Large intestine (tissue), 3 donors: ENCODE results near the gene NCCRP1. TPM values are rescaled to one million over a fixed set of nuclear protein-coding genes. Genes with fewer than 3 reads are reported as not detected.

ENCODE experiments used
- DNase-seq, 2 donors: peaks; one replicate each; pipeline versions ENCODE4 v3.0.0 to v3.0.0-alpha.2; 2013
- H3K27ac ChIP-seq: one replicate; pipeline ENCODE4 v1.5.1; 2013; ENCODE audit warnings: low read length
- H3K27me3 ChIP-seq: 2 replicates; pipeline ENCODE4 v1.6.1; 2013; ENCODE audit warnings: low read length; ENCODE audit not compliant: control insufficient read depth, insufficient read depth
- H3K36me3 ChIP-seq: 2 replicates; pipeline ENCODE4 v1.6.1; 2013; ENCODE audit warnings: low read length; ENCODE audit not compliant: control insufficient read depth, insufficient read depth
- H3K4me1 ChIP-seq: one replicate; pipeline ENCODE4 v1.6.1; 2013; ENCODE audit warnings: low read length; ENCODE audit not compliant: control insufficient read depth, insufficient read depth
- H3K4me3 ChIP-seq: one replicate; pipeline ENCODE4 v1.5.1; 2013; ENCODE audit warnings: low read length
- H3K9me3 ChIP-seq: one replicate; pipeline ENCODE4 v1.6.1; 2013; ENCODE audit warnings: mild to moderate bottlenecking, low read depth, low read length, moderate library complexity; ENCODE audit not compliant: control insufficient read depth
- WGBS: methylation state at CpG from one replicate; pipeline ENCODE4 v1.1.5; 2013; ENCODE audit warnings: low lambda C conversion rate; ENCODE audit not compliant: insufficient coverage; 5-methylcytosine and 5-hydroxymethylcytosine counted together
- polyA plus RNA-seq: library from polyadenylated mRNA; unstranded; fragments of 120-200 nt; gene quantifications from one replicate; pipeline ENCODE4 v1.2.1, GENCODE V29; 2013

Gene NCCRP1
- polyA plus RNA-seq, 1 donor: 0.33 TPM

- Histone ChIP-seq H3K4me1 (no peaks in the 10 kb centered on the region), H3K27me3 (no peaks in the 10 kb centered on the region), H3K36me3 (peaks cover 87% of the 10 kb centered on the region), H3K9me3 (no peaks in the 10 kb centered on the region), H3K27ac (no peak overlapping the region), H3K4me3 (no peak overlapping the region)
- WGBS: no CpG with 5 or more reads among the region's 45 CpGs
- DNase-seq: no peak
Measured at GRCh38 chr19:39172700-39173501, 23.9 kb upstream of the NCCRP1 start.

GRCh38 chr19:39173502-39173991 lies 23.2 kb upstream of the NCCRP1 start:
- H3K27ac ChIP-seq: no peak overlapping the region
- H3K27me3 ChIP-seq: no peaks in the 10 kb centered on the region
- DNase-seq: no peak
- H3K9me3 ChIP-seq: no peaks in the 10 kb centered on the region
- H3K4me1 ChIP-seq: no peaks in the 10 kb centered on the region
- no peak overlapping the region for H3K4me3 ChIP-seq
- WGBS: no CpG with 5 or more reads among the region's 25 CpGs
- H3K36me3 ChIP-seq: peaks cover 91% of the 10 kb centered on the region

GRCh38 chr19:39174142-39174541 lies 22.6 kb upstream of the NCCRP1 start:
- WGBS: no CpG with 5 or more reads among the region's 16 CpGs
- no peak for DNase-seq
- Histone ChIP-seq H3K9me3 (no peaks in the 10 kb centered on the region), H3K4me3 (no peak overlapping the region), H3K27ac (no peak overlapping the region), H3K36me3 (peaks cover 92% of the 10 kb centered on the region), H3K27me3 (no peaks in the 10 kb centered on the region), H3K4me1 (no peaks in the 10 kb centered on the region)

GRCh38 chr19:39174558-39175544 lies 21.9 kb upstream of the NCCRP1 start:
- no CpG with 5 or more reads among the region's 43 CpGs for WGBS
- no peaks in the 10 kb centered on the region for H3K4me1 ChIP-seq
- no peak overlapping the region for H3K27ac ChIP-seq
- no peak for DNase-seq
- peaks cover 93% of the 10 kb centered on the region for H3K36me3 ChIP-seq
- H3K9me3 ChIP-seq: no peaks in the 10 kb centered on the region
- no peak overlapping the region for H3K4me3 ChIP-seq
- no peaks in the 10 kb centered on the region for H3K27me3 ChIP-seq

GRCh38 chr19:39175564-39175963 lies 21.2 kb upstream of the NCCRP1 start:
- H3K9me3 ChIP-seq: no peaks in the 10 kb centered on the region
- peaks cover 89% of the 10 kb centered on the region for H3K36me3 ChIP-seq
- no peak for DNase-seq
- H3K4me3 ChIP-seq: no peak overlapping the region
- H3K4me1 ChIP-seq: no peaks in the 10 kb centered on the region
- no peak overlapping the region for H3K27ac ChIP-seq
- no CpG with 5 or more reads among the region's 7 CpGs for WGBS
- H3K27me3 ChIP-seq: no peaks in the 10 kb centered on the region

- no peaks in the 10 kb centered on the region for H3K27me3 ChIP-seq
- no peak overlapping the region for H3K27ac ChIP-seq
- H3K9me3 ChIP-seq: no peaks in the 10 kb centered on the region
- no peaks in the 10 kb centered on the region for H3K4me1 ChIP-seq
- no peak for DNase-seq
- no peak overlapping the region for H3K4me3 ChIP-seq
- WGBS: no CpG with 5 or more reads among the region's 10 CpGs
- peaks cover 83% of the 10 kb centered on the region for H3K36me3 ChIP-seq
Measured at GRCh38 chr19:39177110-39177699, 19.6 kb upstream of the NCCRP1 start.

GRCh38 chr19:39177736-39178135 lies 19.0 kb upstream of the NCCRP1 start:
- DNase-seq: no peak
- peaks cover 77% of the 10 kb centered on the region for H3K36me3 ChIP-seq
- no CpG with 5 or more reads among the region's 11 CpGs for WGBS

GRCh38 chr19:39178296-39179006 lies 18.3 kb upstream of the NCCRP1 start:
- Histone ChIP-seq H3K4me3 (no peak overlapping the region), H3K36me3 (peaks cover 70% of the 10 kb centered on the region), H3K9me3 (no peaks in the 10 kb centered on the region), H3K4me1 (no peaks in the 10 kb centered on the region), H3K27me3 (no peaks in the 10 kb centered on the region), H3K27ac (no peak overlapping the region)
- WGBS: no CpG with 5 or more reads among the region's 30 CpGs
- DNase-seq: no peak

More at GRCh38 chr19:39177736-39178135, 19.0 kb upstream of the NCCRP1 start:
- no peaks in the 10 kb centered on the region for H3K27me3 ChIP-seq
- H3K27ac ChIP-seq: no peak overlapping the region
- H3K9me3 ChIP-seq: no peaks in the 10 kb centered on the region
- no peaks in the 10 kb centered on the region for H3K4me1 ChIP-seq
- H3K4me3 ChIP-seq: no peak overlapping the region

- no peaks in the 10 kb centered on the region for H3K4me1 ChIP-seq
- no peaks in the 10 kb centered on the region for H3K27me3 ChIP-seq
- H3K9me3 ChIP-seq: no peaks in the 10 kb centered on the region
- H3K36me3 ChIP-seq: peaks cover 58% of the 10 kb centered on the region
- no CpG with 5 or more reads among the region's 10 CpGs for WGBS
- DNase-seq: no peak
- H3K4me3 ChIP-seq: no peak overlapping the region
- no peak overlapping the region for H3K27ac ChIP-seq
Measured at GRCh38 chr19:39179754-39180153, 17.0 kb upstream of the NCCRP1 start.
